Upper lobe of left lung (tissue), 6 donors: ENCODE results near the gene FGG. TPM values are rescaled to one million over a fixed set of nuclear protein-coding genes. Genes with fewer than 3 reads are reported as not detected.

Experiments used
- ATAC-seq, 2 donors: fragments of 200-7000 bp; cut with Tn5 transposase; one replicate each; pipeline ENCODE4 v1.9.1; 2022; ENCODE audit warnings: mild to moderate bottlenecking in 2 of 2, moderate library complexity in 2 of 2; ENCODE audit not compliant: low FRiP score in 2 of 2
- DNase-seq, 2 donors: peaks; one replicate each; pipeline ENCODE4 v3.0.0-alpha.2; 2019 to 2020
- H3K27ac ChIP-seq, 4 donors: fragments of 200-600 bp; sonication (generic); one replicate each; pipeline ENCODE4 v1.5.1; 2016 to 2019
- H3K27me3 ChIP-seq, 4 donors: fragments of 200-600 bp; sonication (generic); one replicate each; pipeline ENCODE4 v1.5.1; 2017 to 2019
- H3K36me3 ChIP-seq, 4 donors: fragments of 200-600 bp; sonication (generic); one replicate each; pipeline ENCODE4 v1.5.1; 2016 to 2019
- H3K4me1 ChIP-seq, 4 donors: fragments of 200-600 bp; sonication (generic); one replicate each; pipeline ENCODE4 v1.5.1; 2018 to 2019
- H3K4me3 ChIP-seq, 4 donors: fragments of 200-600 bp; sonication (generic); one replicate each; pipeline ENCODE4 v1.5.1; 2017 to 2019; ENCODE audit warnings: mild to moderate bottlenecking in 2 of 4, moderate library complexity in 1 of 4
- H3K9me3 ChIP-seq, 4 donors: fragments of 200-600 bp; sonication (generic); one replicate each; pipeline ENCODE4 v1.5.1; 2018 to 2019
- CTCF ChIP-seq, 6 experiments: fragments of 450-650 bp in 4 of 6; fragments of 200-600 bp in 2 of 6; sonication (generic) in 2 of 6; IDR thresholded peaks; one replicate each; pipeline ENCODE4 v1.5.1; 2016 to 2019; ENCODE audit warnings: antibody characterized with exemption in 6 of 6
- EP300 ChIP-seq, 4 donors: sonication (generic); formaldehyde crosslinking; IDR thresholded peaks; one replicate each; pipeline ENCODE4 v1.5.1; 2017; ENCODE audit warnings: antibody characterized with exemption in 4 of 4, control low read depth in 2 of 4
- POLR2A ChIP-seq, 4 donors: fragments of 450-650 bp; IDR thresholded peaks; one replicate each; pipeline ENCODE4 v1.5.1; 2016 to 2017; ENCODE audit warnings: antibody characterized with exemption in 4 of 4, mild to moderate bottlenecking in 2 of 4
- POLR2AphosphoS5 ChIP-seq, 2 donors: sonication (generic); formaldehyde crosslinking; IDR thresholded peaks; one replicate each; pipeline ENCODE4 v1.5.1; 2017; ENCODE audit warnings: antibody characterized with exemption in 2 of 2
- WGBS, 2 donors: methylation state at CpG; one replicate each; pipeline ENCODE4 v1.1.5; 2017 to 2018; 5-methylcytosine and 5-hydroxymethylcytosine counted together
- total RNA-seq, 6 donors: library from RNA; depleted of rRNA in 4 of 6; stranded (reverse); fragments of >200 nt in 4 of 6; gene quantifications; one replicate each; pipeline versions ENCODE4 v1.1.0 to v1.2.1, GENCODE V29; 2016 to 2021
- donor health status: DM: no; HTN: no; CAD: no; lungs with moderate emphysema.
- donor health status: DM: no; HTN: yes; CAD: no; lungs with severe emphysema.

FGG gene
- total RNA-seq = 100 to 1,000 TPM in 2 of 6 donors, 1 to 10 TPM in 3, not detected in 1; 2.6 to 255 (median 9.9) TPM

DNA sequence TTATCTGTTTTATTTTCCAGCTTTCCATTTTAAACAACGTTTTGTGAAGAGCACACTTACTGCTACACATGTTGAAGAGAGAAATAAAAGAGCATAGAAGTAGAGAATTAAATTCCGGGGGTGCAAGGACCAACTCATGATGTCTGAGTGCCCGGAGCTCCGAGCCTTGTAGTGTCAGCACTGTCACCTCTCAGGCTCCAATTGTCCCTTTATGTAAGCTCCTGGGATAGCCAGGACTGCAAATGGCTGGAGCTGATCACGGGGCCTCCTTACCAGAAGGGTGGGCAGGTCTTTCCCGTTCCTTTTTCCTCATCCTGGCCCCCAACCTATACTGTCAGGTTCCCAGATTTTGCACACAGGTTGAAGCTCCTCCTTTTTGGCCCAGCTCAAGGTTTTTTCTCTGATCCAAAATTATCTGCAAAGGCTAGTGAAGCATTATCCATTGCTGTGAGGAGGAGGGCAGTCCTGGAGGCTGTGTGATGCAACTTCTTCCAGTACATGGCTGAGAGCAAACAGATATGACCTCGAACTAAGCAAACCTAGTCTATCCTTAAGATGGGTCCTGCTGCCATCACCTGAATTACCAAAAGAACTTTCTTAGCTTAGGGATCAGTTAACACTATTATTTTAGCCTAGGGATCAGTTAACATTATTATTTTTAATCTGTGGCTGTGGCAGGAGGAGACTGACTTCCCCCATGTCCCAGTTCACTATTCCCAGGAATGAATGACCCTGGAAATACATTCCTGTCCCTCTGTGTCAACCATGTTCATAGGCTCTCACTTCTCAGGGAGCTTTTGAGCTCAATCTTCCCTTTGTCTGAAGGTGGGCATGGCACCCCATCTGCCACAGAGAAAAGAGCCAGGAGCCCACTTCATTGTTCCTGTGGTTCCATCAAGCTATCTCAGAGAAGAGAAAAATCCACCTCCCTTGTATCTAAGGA is at the start of gene FGG:
Gene FGG (minus strand): TSS at position 185 of the 943 bp plus-strand sequence. CDS start 47 bp downstream, at position 138.
- H3K36me3 ChIP-seq = no peaks in the 10 kb centered on the region
- WGBS, 2 donors = 69 to 75% methylated on average over 7 of the region's 7 CpGs
- TF ChIP-seq POLR2A (IDR thresholded peaks at IDR 0.05) (no peak), CTCF (IDR thresholded peaks at IDR 0.05) (no peak), EP300 (IDR thresholded peaks at IDR 0.05) (no peak), POLR2AphosphoS5 (IDR thresholded peaks at IDR 0.05) (no peak)
- H3K27me3 ChIP-seq = no peaks in the 10 kb centered on the region
- H3K27ac ChIP-seq = no peak within 1 kb of the TSS
- no peaks in the 10 kb centered on the region for H3K9me3 ChIP-seq
- DNase-seq = no peak
- ATAC-seq = peak in 1 of 2 donors; percentile 28
- H3K4me1 ChIP-seq = peaks cover 0 to 4% (median 0%) of the 10 kb centered on the region in 4 donors
- no peak within 1 kb of the TSS for H3K4me3 ChIP-seq

DNA sequence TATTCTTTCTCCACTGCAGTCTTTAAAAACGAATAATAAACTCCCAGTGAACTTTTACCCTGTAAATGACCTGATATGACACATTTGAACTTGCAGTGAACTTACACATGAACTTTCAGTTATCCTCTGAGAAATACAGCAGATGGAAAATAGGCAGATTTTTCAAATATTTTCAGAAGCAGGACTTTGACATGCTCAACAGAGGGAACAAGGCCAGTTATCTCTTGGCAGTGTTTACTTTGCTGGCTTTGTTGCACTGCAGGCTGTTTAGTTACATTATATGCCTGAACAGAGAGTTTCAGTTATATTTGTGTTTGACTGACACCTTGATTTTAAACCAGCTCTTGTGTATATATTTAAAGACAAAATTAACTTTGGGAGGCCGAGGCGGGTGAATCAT is 47.6 kb upstream of the FGG start:
- Histone ChIP-seq H3K9me3 (no peaks in the 10 kb centered on the region), H3K4me1 (no peaks in the 10 kb centered on the region), H3K4me3 (no peak overlapping the region), H3K27ac (no peak overlapping the region), H3K27me3 (no peaks in the 10 kb centered on the region), H3K36me3 (no peaks in the 10 kb centered on the region)
- ATAC-seq (peak in 1 of 2 donors; percentile 40), DNase-seq (no peak)
- 42 to 59% methylated on average over 3 of the region's 3 CpGs for WGBS, 2 donors
- TF ChIP-seq POLR2AphosphoS5 (IDR thresholded peaks at IDR 0.05) (no peak), CTCF (IDR thresholded peaks at IDR 0.05) (no peak), EP300 (IDR thresholded peaks at IDR 0.05) (no peak), POLR2A (IDR thresholded peaks at IDR 0.05) (no peak)

- ATAC-seq = no peak
Measured at GRCh38 chr4:154658680-154659405, 46.4 kb upstream of the FGG start.

DNA sequence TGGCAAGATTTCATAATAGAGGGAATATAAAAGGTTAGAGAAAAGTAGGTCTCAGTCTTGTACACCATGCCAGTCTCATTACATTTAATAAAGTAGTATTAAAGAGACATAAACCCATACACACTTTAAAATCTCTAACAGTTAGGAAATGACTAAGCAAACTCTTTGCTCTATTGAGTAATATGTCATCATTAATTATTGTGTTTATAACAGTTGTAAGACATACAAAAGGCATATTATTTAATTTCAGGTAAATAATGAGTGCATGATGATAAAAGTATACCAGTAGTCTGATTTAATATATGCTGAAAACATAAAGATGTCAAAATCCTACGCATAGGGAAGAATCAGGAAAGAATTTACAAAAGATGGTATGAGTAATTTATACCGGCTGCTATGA is 31.0 kb upstream of the FGG start:
- no peak for DNase-seq
- no peaks in the 10 kb centered on the region for H3K36me3 ChIP-seq
- no peaks in the 10 kb centered on the region for H3K9me3 ChIP-seq
- 80 to 91% methylated on average over 2 of the region's 2 CpGs for WGBS, 2 donors
- H3K4me3 ChIP-seq = no peak overlapping the region
- no peak for ATAC-seq
- no peak overlapping the region for H3K27ac ChIP-seq
- TF ChIP-seq POLR2AphosphoS5 (IDR thresholded peaks at IDR 0.05) (no peak), POLR2A (IDR thresholded peaks at IDR 0.05) (no peak), CTCF (IDR thresholded peaks at IDR 0.05) (no peak), EP300 (IDR thresholded peaks at IDR 0.05) (no peak)
- H3K27me3 ChIP-seq = no peaks in the 10 kb centered on the region
- H3K4me1 ChIP-seq = no peaks in the 10 kb centered on the region

More at GRCh38 chr4:154658680-154659405, 46.4 kb upstream of the FGG start:
- Histone ChIP-seq H3K4me1 (no peaks in the 10 kb centered on the region), H3K9me3 (no peaks in the 10 kb centered on the region), H3K4me3 (no peak overlapping the region), H3K36me3 (no peaks in the 10 kb centered on the region), H3K27ac (no peak overlapping the region), H3K27me3 (no peaks in the 10 kb centered on the region)
- no peak for DNase-seq
- TF ChIP-seq POLR2AphosphoS5 (IDR thresholded peaks at IDR 0.05) (no peak), POLR2A (IDR thresholded peaks at IDR 0.05) (no peak), EP300 (IDR thresholded peaks at IDR 0.05) (no peak), CTCF (IDR thresholded peaks at IDR 0.05) (no peak)
- WGBS, 2 donors = 79 to 85% methylated on average over 11 of the region's 11 CpGs
